IMR-90 (cell line): ENCODE measurements around the gene SLC26A2. TPM values are rescaled to one million over a fixed set of nuclear protein-coding genes. Genes with fewer than 3 reads are reported as not detected.

ENCODE experiments used
- ATAC-seq: fragments of 200-7000 bp; cut with Tn5 transposase; 2 replicates; pipeline ENCODE4 v1.9.1; 2020; ENCODE audit warnings: low read depth, mild to moderate bottlenecking, moderate library complexity
- BruUV-seq: library from RNA; stranded (reverse); fragments of 400-500 nt; replicated peaks from 2 replicates; lab custom pipeline; 2021; lab: Mats Ljungman, UMichigan
- CTCF ChIA-PET: fragments of 300-600 bp; formaldehyde crosslinking; extraction: SDS; loops from one replicate; lab custom pipeline; 2021; ENCODE audit warnings: antibody characterized with exemption; lab: Yijun Ruan, JAX
- POLR2A ChIA-PET: fragments of 300-600 bp; sonication (Branson Sonifier 250); formaldehyde crosslinking; loops from one replicate; lab custom pipeline; 2022; ENCODE audit warnings: antibody characterized with exemption; ENCODE audit not compliant: unreplicated experiment; lab: Charles Lee
- DNase-seq: peaks from one replicate; pipeline ENCODE4 v3.0.0; 2013
- H2AFZ ChIP-seq: replicated peaks from 2 replicates; pipeline ENCODE3; 2013; ENCODE audit warnings: low read length, mild to moderate bottlenecking; ENCODE audit not compliant: poor library complexity
- H2AK5ac ChIP-seq: 2 replicates; pipeline ENCODE4 v1.6.1; 2013; ENCODE audit warnings: low read depth, low read length, inconsistent platforms
- H2AK9ac ChIP-seq: replicated peaks from 2 replicates; pipeline ENCODE3; 2013; ENCODE audit warnings: mild to moderate bottlenecking, low read depth, low read length, moderate library complexity; ENCODE audit not compliant: poor library complexity
- H2BK120ac ChIP-seq: 2 replicates; pipeline ENCODE4 v1.6.1; 2013; ENCODE audit warnings: low read depth, low read length, inconsistent platforms
- H2BK15ac ChIP-seq: 3 replicates; pipeline ENCODE4 v1.6.1; 2013; ENCODE audit warnings: low read depth, low read length, inconsistent platforms
- H2BK20ac ChIP-seq: 2 replicates; pipeline ENCODE4 v1.6.1; 2013; ENCODE audit warnings: low read depth, mild to moderate bottlenecking, inconsistent platforms, low read length, moderate library complexity
- H2BK5ac ChIP-seq: 2 replicates; pipeline ENCODE4 v1.6.1; 2013; ENCODE audit warnings: mild to moderate bottlenecking, low read depth, low read length, inconsistent platforms; ENCODE audit not compliant: poor library complexity, severe bottlenecking
- H3K14ac ChIP-seq: replicated peaks from 2 replicates; pipeline ENCODE4 v1.6.1; 2013; ENCODE audit warnings: low read depth, low read length, inconsistent platforms
- H3K18ac ChIP-seq: 2 replicates; pipeline ENCODE4 v1.6.1; 2013; ENCODE audit warnings: low read depth, low read length, control low read depth
- H3K23ac ChIP-seq: 2 replicates; pipeline ENCODE4 v1.6.1; 2013; ENCODE audit warnings: low read depth, low read length, inconsistent platforms
- H3K27ac ChIP-seq: 2 replicates; pipeline ENCODE4 v1.5.1; 2013; ENCODE audit warnings: mild to moderate bottlenecking, control low read depth, low read length; ENCODE audit not compliant: insufficient read depth
- H3K27me3 ChIP-seq: 2 replicates; pipeline ENCODE4 v1.6.1; 2013; ENCODE audit warnings: low read length; ENCODE audit not compliant: control insufficient read depth, insufficient read depth
- H3K36me3 ChIP-seq: 2 replicates; pipeline ENCODE4 v1.6.1; 2013; ENCODE audit warnings: low read length, mixed read lengths; ENCODE audit not compliant: control insufficient read depth, insufficient read depth
- H3K4ac ChIP-seq: 2 replicates; pipeline ENCODE4 v1.6.1; 2013; ENCODE audit warnings: low read depth, low read length, inconsistent platforms
- H3K4me1 ChIP-seq: 2 replicates; pipeline ENCODE4 v1.6.1; 2013; ENCODE audit warnings: low read length, mixed read lengths; ENCODE audit not compliant: control insufficient read depth, insufficient read depth
- H3K4me2 ChIP-seq: 2 replicates; pipeline ENCODE4 v1.6.1; 2013; ENCODE audit warnings: low read depth, mild to moderate bottlenecking, control low read depth, low read length, moderate library complexity
- H3K4me3 ChIP-seq: 2 replicates; pipeline ENCODE4 v1.5.1; 2013; ENCODE audit warnings: low read depth, mild to moderate bottlenecking, control low read depth, low read length, moderate library complexity; ENCODE audit not compliant: insufficient read depth
- H3K56ac ChIP-seq: 2 replicates; pipeline ENCODE4 v1.6.1; 2013; ENCODE audit warnings: low read length, inconsistent platforms; ENCODE audit not compliant: insufficient read depth; ENCODE audit errors: extremely low read depth
- H3K79me1 ChIP-seq, 2 experiments: 2 replicates each; pipeline ENCODE4 v1.6.1; 2013; ENCODE audit warnings: low read length in 2 of 2, inconsistent platforms in 1 of 2, low read depth in 1 of 2
- H3K9ac ChIP-seq: 2 replicates; pipeline ENCODE4 v1.6.1; 2013; ENCODE audit warnings: low read depth, low read length, control low read depth
- H3K9me1 ChIP-seq: 2 replicates; pipeline ENCODE4 v1.6.1; 2013; ENCODE audit warnings: low read length, inconsistent platforms; ENCODE audit not compliant: insufficient read depth
- H3K9me3 ChIP-seq: 2 replicates; pipeline ENCODE4 v1.6.1; 2013; ENCODE audit warnings: low read length; ENCODE audit not compliant: control insufficient read depth, insufficient read depth
- H4K20me1 ChIP-seq: 2 replicates; pipeline ENCODE4 v1.6.1; 2013; ENCODE audit warnings: low read length, inconsistent platforms; ENCODE audit not compliant: insufficient read depth
- H4K5ac ChIP-seq: 2 replicates; pipeline ENCODE4 v1.6.1; 2013; ENCODE audit warnings: mild to moderate bottlenecking, low read depth, low read length, control low read depth
- H4K8ac ChIP-seq, 2 experiments: 2 replicates each; pipeline ENCODE4 v1.6.1; 2013; ENCODE audit warnings: low read depth in 2 of 2, low read length in 2 of 2, control low read depth in 1 of 2, inconsistent platforms in 1 of 2
- H4K91ac ChIP-seq: 2 replicates; pipeline ENCODE4 v1.6.1; 2013; ENCODE audit warnings: low read depth, low read length, inconsistent platforms; ENCODE audit not compliant: insufficient read depth
- BHLHE40 ChIP-seq: fragments of 150-350 bp; IDR thresholded peaks from 2 replicates; pipeline ENCODE4 v1.6.1; 2016; ENCODE audit warnings: mild to moderate bottlenecking, low read depth, low read length
- CEBPB ChIP-seq: IDR thresholded peaks from 2 replicates; pipeline ENCODE4 v1.6.1; 2012; ENCODE audit warnings: low read depth, low read length, improper control_type of control experiment
- CHD1 ChIP-seq: IDR thresholded peaks from 2 replicates; pipeline ENCODE4 v1.6.1; 2012; ENCODE audit warnings: low read depth, low read length, improper control_type of control experiment
- CTCF ChIP-seq: conservative IDR thresholded peaks from 2 replicates; pipeline ENCODE4 v1.5.1; 2012; ENCODE audit warnings: mild to moderate bottlenecking, low read depth, low read length, improper control_type of control experiment
- FOS ChIP-seq: fragments of 150-350 bp; IDR thresholded peaks from 2 replicates; pipeline ENCODE4 v1.6.1; 2016; ENCODE audit warnings: low read depth, low read length
- MAFK ChIP-seq: IDR thresholded peaks from 2 replicates; pipeline ENCODE4 v1.6.1; 2012; ENCODE audit warnings: low read depth, low read length, improper control_type of control experiment
- MAZ ChIP-seq: IDR thresholded peaks from 2 replicates; pipeline ENCODE4 v1.6.1; 2012; ENCODE audit warnings: low read depth, mild to moderate bottlenecking, low read length, improper control_type of control experiment, moderate library complexity, borderline replicate concordance
- MXI1 ChIP-seq: IDR thresholded peaks from 2 replicates; pipeline ENCODE4 v1.6.1; 2012; ENCODE audit warnings: low read depth, mild to moderate bottlenecking, low read length, moderate library complexity, borderline replicate concordance
- NFE2L2 ChIP-seq: fragments of 150-350 bp; IDR thresholded peaks from 2 replicates; pipeline ENCODE4 v1.6.1; 2016; ENCODE audit warnings: low read depth, mild to moderate bottlenecking, low read length
- POLR2A ChIP-seq: IDR thresholded peaks from 2 replicates; pipeline ENCODE4 v1.6.1; 2012; ENCODE audit warnings: mild to moderate bottlenecking, low read depth, low read length
- RAD21 ChIP-seq: IDR thresholded peaks from 2 replicates; pipeline ENCODE4 v1.6.1; 2012; ENCODE audit warnings: low read length, improper control_type of control experiment
- RCOR1 ChIP-seq: IDR thresholded peaks from 2 replicates; pipeline ENCODE4 v1.6.1; 2012; ENCODE audit warnings: mild to moderate bottlenecking, low read length, improper control_type of control experiment; ENCODE audit not compliant: insufficient replicate concordance
- RFX5 ChIP-seq: IDR thresholded peaks from 2 replicates; pipeline ENCODE4 v1.8.0; 2012; ENCODE audit warnings: low read depth, mild to moderate bottlenecking, low read length, moderate library complexity
- SMC3 ChIP-seq: fragments of 150-350 bp; IDR thresholded peaks from 2 replicates; pipeline ENCODE4 v1.6.1; 2016; ENCODE audit warnings: low read depth, mild to moderate bottlenecking, antibody characterized with exemption, low read length, moderate library complexity
- USF2 ChIP-seq: fragments of 150-350 bp; IDR thresholded peaks from 2 replicates; pipeline ENCODE4 v1.6.1; 2017; ENCODE audit warnings: mild to moderate bottlenecking, antibody characterized with exemption, low read length, low read depth
- WGBS, 2 experiments: methylation state at CpG; one replicate each; pipeline versions ENCODE4 v1.1.5 to v1.1.7; 2013; ENCODE audit warnings: missing lambda C conversion rate in 2 of 2; ENCODE audit not compliant: insufficient read length in 1 of 2; ENCODE audit errors: extremely low coverage in 2 of 2; 5-methylcytosine and 5-hydroxymethylcytosine counted together
- dilution Hi-C: fragments of 300-500 bp; cut with HindIII; formaldehyde crosslinking; loops from one replicate; pipeline ENCODE4 v1.14.3; 2018; ENCODE audit warnings: low sequenced_read_pairs; ENCODE audit not compliant: unreplicated experiment
- in situ Hi-C: fragments of 300-500 bp; cut with MboI; formaldehyde crosslinking; loops from 3 replicates; pipeline ENCODE4 v1.14.3; 2019; ENCODE audit warnings: low sequenced_read_pairs, inconsistent platforms, mixed read lengths
- intact Hi-C: fragments of 100-400 bp; cut with micrococcal nuclease; formaldehyde crosslinking; loops from 2 replicates; pipeline ENCODE4 v1.10.0; 2022
- polyA plus RNA-seq, 3 experiments: library from polyadenylated mRNA; depleted of rRNA; stranded (reverse); fragments of >200 nt; gene quantifications; 2 replicates each; pipeline ENCODE4 v1.2.3, GENCODE V29; 2012; ENCODE audit warnings: low replicate concordance in 1 of 3
- total RNA-seq: library from RNA; depleted of rRNA; stranded (reverse); fragments of >200 nt; gene quantifications from 2 replicates; pipeline ENCODE4 v1.2.3, GENCODE V29; 2012
- TF ChIP-seq, protein P1 (sequence below): fragments of 150-350 bp; IDR thresholded peaks from 2 replicates; pipeline ENCODE4 v1.6.1; 2016; ENCODE audit warnings: low read depth, mild to moderate bottlenecking, low read length, moderate library complexity, borderline replicate concordance

Gene SLC26A2
- total and polyA plus RNA-seq, 2 of the 4 experiments (the other 2 are of a cell fraction), result 2.2 to 9.9 TPM

DNA sequence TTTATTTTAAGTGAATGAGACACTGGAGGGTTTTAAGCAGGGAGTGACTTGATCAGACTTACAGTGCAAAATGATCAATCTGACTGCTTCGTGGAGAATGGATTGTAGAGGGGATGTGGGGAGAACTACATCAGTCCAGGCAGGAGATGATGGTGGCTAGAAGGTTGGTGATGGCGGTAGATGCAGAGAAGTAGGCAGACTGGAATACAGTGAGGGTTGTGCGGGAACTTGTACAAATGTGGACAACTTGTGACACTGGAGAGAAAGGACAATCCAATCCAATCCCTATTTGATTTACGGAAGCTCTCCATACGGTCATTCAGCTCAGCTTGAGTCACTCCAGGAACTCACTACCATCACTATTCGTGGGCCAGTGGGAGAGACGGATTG, 39.3 kb downstream of the SLC26A2 start:
- peak overlapping the region; percentile 98 for H2AK9ac ChIP-seq
- peak overlapping the region; percentile 91 for H3K56ac ChIP-seq
- peak overlapping the region; percentile 95 for H3K4ac ChIP-seq
- no peak for DNase-seq
- H3K14ac ChIP-seq, result peak overlapping the region; percentile 94
- peaks cover 11 to 61% of the 10 kb centered on the region in 2 experiments for H3K79me1 ChIP-seq
- H3K4me3 ChIP-seq, result peak overlapping the region; percentile 62
- no peak for ATAC-seq
- H2BK120ac ChIP-seq, result peak overlapping the region; percentile 22
- peak overlapping the region; percentile 49; the same call in 2 of the 3 replicates for H2BK15ac ChIP-seq
- peaks cover 9% of the 10 kb centered on the region for H3K36me3 ChIP-seq
- no peak overlapping the region for H2BK20ac ChIP-seq
- POLR2A ChIA-PET, result interaction anchor here (1.0 kb wide), 1 partner anchor 109 kb away, joined by 5 read pairs; no protein-coding TSS in a partner anchor
- TF ChIP-seq RFX5 (no peak), FOS (no peak), MAZ (no peak), RAD21 (no peak), MAFK (no peak), BHLHE40 (no peak), CTCF (no peak), CHD1 (no peak), CEBPB (no peak), RCOR1 (no peak), POLR2A (no peak), NFE2L2 (no peak), SMC3 (no peak), USF2 (no peak), MXI1 (no peak)
- TF ChIP-seq, protein P1, sequence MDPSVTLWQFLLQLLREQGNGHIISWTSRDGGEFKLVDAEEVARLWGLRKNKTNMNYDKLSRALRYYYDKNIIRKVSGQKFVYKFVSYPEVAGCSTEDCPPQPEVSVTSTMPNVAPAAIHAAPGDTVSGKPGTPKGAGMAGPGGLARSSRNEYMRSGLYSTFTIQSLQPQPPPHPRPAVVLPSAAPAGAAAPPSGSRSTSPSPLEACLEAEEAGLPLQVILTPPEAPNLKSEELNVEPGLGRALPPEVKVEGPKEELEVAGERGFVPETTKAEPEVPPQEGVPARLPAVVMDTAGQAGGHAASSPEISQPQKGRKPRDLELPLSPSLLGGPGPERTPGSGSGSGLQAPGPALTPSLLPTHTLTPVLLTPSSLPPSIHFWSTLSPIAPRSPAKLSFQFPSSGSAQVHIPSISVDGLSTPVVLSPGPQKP, result no peak
- peaks cover 2% of the 10 kb centered on the region for H3K4me1 ChIP-seq
- H4K91ac ChIP-seq, result peak overlapping the region; percentile 91
- peak overlapping the region; percentile 89 for H4K5ac ChIP-seq
- peak overlapping the region; percentile 96 to 99 for H4K8ac ChIP-seq
- peaks cover 32% of the 10 kb centered on the region; the same call in 1 of the 2 replicates for H4K20me1 ChIP-seq
- H3K9ac ChIP-seq, result peak overlapping the region; percentile 93
- peak overlapping the region; percentile 53 for H2BK5ac ChIP-seq
- H3K9me3 ChIP-seq, result no peaks in the 10 kb centered on the region
- dilution Hi-C loops (no loop called here), in situ Hi-C loops (loop anchor here (10.0 kb wide), 1 partner anchor 215 kb away; no protein-coding TSS in a partner anchor), intact Hi-C loops (loop anchor here (10.0 kb wide), 2 partner anchors 355 to 435 kb away; partner anchors contain the start of gene TCOF1)
- CTCF ChIA-PET, result interaction anchor here (1.4 to 3.2 kb wide), 2 partner anchors 9 to 166 kb away, joined by 4 to 10 read pairs; no protein-coding TSS in a partner anchor
- no peaks in the 10 kb centered on the region for H3K27me3 ChIP-seq
- peak overlapping the region; percentile 77 for H3K23ac ChIP-seq
- 33% methylated on average over 1 of the region's 7 CpGs; no CpG with 5 or more reads in 1 of the 2 experiments for WGBS, 2 experiments
- H2AK5ac ChIP-seq, result peak overlapping the region; percentile 94
- H3K9me1 ChIP-seq, result peaks cover 15% of the 10 kb centered on the region
- TSS peak; percentile 57 for BruUV-seq
- H3K18ac ChIP-seq, result peak overlapping the region; percentile 16
- peak overlapping the region; percentile 59 for H3K27ac ChIP-seq
- peak overlapping the region; percentile 95 for H2AFZ ChIP-seq
- H3K4me2 ChIP-seq, result peak overlapping the region; percentile 85
